GM12873 (cell line): ENCODE measurements around the gene FUBP3.

Experiments
- TF ChIP-seq, protein P1 (sequence below): IDR thresholded peaks from 2 replicates; pipeline ENCODE4 v1.5.1; 2012; ENCODE audit warnings: low read depth, mild to moderate bottlenecking, moderate library complexity, low read length, control low read depth; ENCODE audit not compliant: insufficient read depth; ENCODE audit errors: missing control alignments

FUBP3 gene

GRCh38 chr9:130635721-130636647 is 56.6 kb downstream of the FUBP3 start:
- TF ChIP-seq, protein P1, sequence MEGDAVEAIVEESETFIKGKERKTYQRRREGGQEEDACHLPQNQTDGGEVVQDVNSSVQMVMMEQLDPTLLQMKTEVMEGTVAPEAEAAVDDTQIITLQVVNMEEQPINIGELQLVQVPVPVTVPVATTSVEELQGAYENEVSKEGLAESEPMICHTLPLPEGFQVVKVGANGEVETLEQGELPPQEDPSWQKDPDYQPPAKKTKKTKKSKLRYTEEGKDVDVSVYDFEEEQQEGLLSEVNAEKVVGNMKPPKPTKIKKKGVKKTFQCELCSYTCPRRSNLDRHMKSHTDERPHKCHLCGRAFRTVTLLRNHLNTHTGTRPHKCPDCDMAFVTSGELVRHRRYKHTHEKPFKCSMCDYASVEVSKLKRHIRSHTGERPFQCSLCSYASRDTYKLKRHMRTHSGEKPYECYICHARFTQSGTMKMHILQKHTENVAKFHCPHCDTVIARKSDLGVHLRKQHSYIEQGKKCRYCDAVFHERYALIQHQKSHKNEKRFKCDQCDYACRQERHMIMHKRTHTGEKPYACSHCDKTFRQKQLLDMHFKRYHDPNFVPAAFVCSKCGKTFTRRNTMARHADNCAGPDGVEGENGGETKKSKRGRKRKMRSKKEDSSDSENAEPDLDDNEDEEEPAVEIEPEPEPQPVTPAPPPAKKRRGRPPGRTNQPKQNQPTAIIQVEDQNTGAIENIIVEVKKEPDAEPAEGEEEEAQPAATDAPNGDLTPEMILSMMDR: no peak

GRCh38 chr9:130636648-130637020 is 57.3 kb downstream of the FUBP3 start:
- TF ChIP-seq, protein P1: no peak

DNA sequence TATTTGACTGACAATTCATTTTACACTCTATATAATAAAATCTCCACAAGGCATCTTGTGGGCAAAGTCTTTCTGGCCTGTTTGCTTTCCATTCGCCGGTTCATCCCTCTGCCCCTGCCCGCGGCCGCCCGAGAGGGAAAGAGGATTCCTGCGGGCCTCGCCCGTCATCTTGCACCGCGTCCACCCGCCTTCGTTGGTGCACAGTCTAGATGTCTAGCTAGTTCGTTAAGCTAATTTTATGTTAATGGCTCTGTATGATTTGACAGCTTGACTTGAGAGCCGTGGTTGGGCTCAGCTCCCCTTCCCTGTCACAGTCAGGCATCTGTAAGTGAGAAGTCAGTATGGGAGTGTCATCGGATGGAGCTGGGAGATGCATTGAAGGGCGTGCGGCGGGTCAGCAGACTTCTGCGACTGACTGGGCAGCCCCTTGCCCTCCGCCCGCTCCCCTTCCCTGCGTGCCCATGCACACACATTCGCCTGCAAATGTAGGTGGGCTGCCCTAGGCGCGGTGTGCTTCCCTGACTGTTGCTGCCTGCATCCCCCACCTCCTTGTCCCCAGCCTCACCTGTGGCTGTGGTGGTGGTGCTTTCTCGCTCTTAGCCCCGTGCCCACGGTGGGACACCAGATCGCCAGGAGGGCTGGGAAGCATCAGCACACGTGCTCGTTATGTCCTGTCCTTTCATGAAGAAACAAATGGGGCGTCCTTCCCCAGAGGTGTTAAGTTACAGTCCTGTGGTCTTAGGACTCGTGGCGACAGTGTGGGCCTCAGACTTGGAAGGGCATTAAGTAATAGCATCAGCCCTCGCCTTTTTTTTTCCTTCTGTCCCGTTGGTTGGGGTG is 59.1 kb downstream of the FUBP3 start:
- TF ChIP-seq, protein P1: no peak

- TF ChIP-seq, protein P1: no peak
Measured at GRCh38 chr9:130639124-130639765, 59.9 kb downstream of the FUBP3 start.

GRCh38 chr9:130639866-130640555 is 60.6 kb downstream of the FUBP3 start:
- TF ChIP-seq, protein P1: no peak

- TF ChIP-seq, protein P1: no peak
Measured at GRCh38 chr9:130640681-130641080, 61.3 kb downstream of the FUBP3 start.
